Mammary epithelial cell (primary cell): ENCODE measurements around the gene AGAP1.

Experiments used
- EZH2 ChIP-seq: IDR thresholded peaks from 2 replicates; pipeline ENCODE4 v1.6.1; 2012; ENCODE audit warnings: low read length, inconsistent platforms, borderline replicate concordance
- TF ChIP-seq, protein P1 (sequence below), 2 donors: IDR thresholded peaks in 1 of 2; conservative IDR thresholded peaks in 1 of 2; 2 replicates each; pipeline ENCODE4 v1.5.1; 2011 to 2012; ENCODE audit warnings: inconsistent platforms in 2 of 2, low read length in 2 of 2, mild to moderate bottlenecking in 2 of 2, control low read depth in 1 of 2, low read depth in 1 of 2; ENCODE audit not compliant: insufficient read depth in 1 of 2; ENCODE audit errors: extremely low read depth in 1 of 2

DNA sequence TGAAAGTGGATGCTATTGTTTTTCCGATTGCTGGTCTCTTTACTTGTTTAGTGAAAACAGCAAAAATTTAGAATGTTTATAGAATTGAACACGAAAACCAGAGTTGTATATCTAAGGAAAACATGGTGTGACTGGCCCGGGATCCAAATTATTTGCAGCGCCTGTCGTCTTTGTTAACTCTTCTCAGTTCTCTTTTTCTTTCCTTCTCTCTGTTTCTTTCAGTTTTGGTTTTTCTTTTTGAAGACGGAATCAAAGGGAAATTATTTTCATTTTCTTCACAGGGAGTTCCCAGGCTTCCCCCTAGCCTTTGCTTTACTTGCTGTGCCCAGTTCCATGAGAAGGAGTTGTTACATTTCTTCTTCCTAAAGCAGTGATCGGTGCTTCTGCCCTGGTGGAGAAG, 76.0 kb downstream of the AGAP1 start:
- TF ChIP-seq, protein P1, sequence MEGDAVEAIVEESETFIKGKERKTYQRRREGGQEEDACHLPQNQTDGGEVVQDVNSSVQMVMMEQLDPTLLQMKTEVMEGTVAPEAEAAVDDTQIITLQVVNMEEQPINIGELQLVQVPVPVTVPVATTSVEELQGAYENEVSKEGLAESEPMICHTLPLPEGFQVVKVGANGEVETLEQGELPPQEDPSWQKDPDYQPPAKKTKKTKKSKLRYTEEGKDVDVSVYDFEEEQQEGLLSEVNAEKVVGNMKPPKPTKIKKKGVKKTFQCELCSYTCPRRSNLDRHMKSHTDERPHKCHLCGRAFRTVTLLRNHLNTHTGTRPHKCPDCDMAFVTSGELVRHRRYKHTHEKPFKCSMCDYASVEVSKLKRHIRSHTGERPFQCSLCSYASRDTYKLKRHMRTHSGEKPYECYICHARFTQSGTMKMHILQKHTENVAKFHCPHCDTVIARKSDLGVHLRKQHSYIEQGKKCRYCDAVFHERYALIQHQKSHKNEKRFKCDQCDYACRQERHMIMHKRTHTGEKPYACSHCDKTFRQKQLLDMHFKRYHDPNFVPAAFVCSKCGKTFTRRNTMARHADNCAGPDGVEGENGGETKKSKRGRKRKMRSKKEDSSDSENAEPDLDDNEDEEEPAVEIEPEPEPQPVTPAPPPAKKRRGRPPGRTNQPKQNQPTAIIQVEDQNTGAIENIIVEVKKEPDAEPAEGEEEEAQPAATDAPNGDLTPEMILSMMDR (conservative IDR thresholded peaks at IDR 0.05 in 1 of 2, IDR thresholded peaks at IDR 0.05 in 1 of 2; ENCODE audit: extremely low read depth in 1 of 2, insufficient read depth in 1 of 2, low read depth in 1 of 2, low read length in 2 of 2): no peak
- TF ChIP-seq EZH2: no peak
